Type B pancreatic cell (in vitro differentiated cells): ENCODE measurements around the gene POU2F2. TPM values are rescaled to one million over a fixed set of nuclear protein-coding genes. Genes with fewer than 3 reads are reported as not detected.

ENCODE experiments used
- DNase-seq: peaks from one replicate; pipeline ENCODE4 v3.0.0; 2021; ENCODE audit warnings: mixed read lengths; ENCODE audit not compliant: unreplicated experiment; ENCODE audit errors: extremely low spot score
- H3K27ac Mint-ChIP-seq: 2 replicates; pipeline ENCODE4 v1.8.0; 2021; ENCODE audit warnings: mild to moderate bottlenecking, mixed read lengths
- H3K27me3 Mint-ChIP-seq: 2 replicates; pipeline ENCODE4 v1.8.0; 2021; ENCODE audit warnings: mixed read lengths
- H3K36me3 Mint-ChIP-seq: 2 replicates; pipeline ENCODE4 v1.8.0; 2021; ENCODE audit warnings: mixed read lengths
- H3K4me1 Mint-ChIP-seq: one replicate; pipeline ENCODE4 v1.8.0; 2021; ENCODE audit warnings: mixed read lengths; ENCODE audit not compliant: unreplicated experiment
- H3K4me3 Mint-ChIP-seq: 2 replicates; pipeline ENCODE4 v1.8.0; 2021; ENCODE audit warnings: mild to moderate bottlenecking, mixed read lengths
- H3K9me3 Mint-ChIP-seq: 2 replicates; pipeline ENCODE4 v1.8.0; 2021; ENCODE audit warnings: mixed read lengths
- CTCF ChIP-seq: fragments of 200-600 bp; sonication (generic); conservative IDR thresholded peaks from 2 replicates; pipeline ENCODE4 v1.5.0; 2021; ENCODE audit warnings: antibody characterized with exemption, mild to moderate bottlenecking
- total RNA-seq: library from RNA; stranded (reverse); gene quantifications from 2 replicates; pipeline ENCODE4 v1.2.1, GENCODE V29; 2021; ENCODE audit warnings: low replicate concordance

Gene POU2F2
- total RNA-seq, 1 donor from 2014 or later: 1.7 TPM

- Mint-ChIP-seq H3K4me1 (peaks cover 5% of the 10 kb centered on the region), H3K27ac (no peak overlapping the region), H3K9me3 (no peaks in the 10 kb centered on the region), H3K36me3 (no peaks in the 10 kb centered on the region), H3K27me3 (peaks cover 50% of the 10 kb centered on the region), H3K4me3 (no peak overlapping the region)
- TF ChIP-seq CTCF: no peak
- DNase-seq: no peak
These were observed 20.9 kb downstream of the POU2F2 start for GRCh38 chr19:42111384-42111783.

- no peak for TF ChIP-seq CTCF
- no peak for DNase-seq
- H3K27ac Mint-ChIP-seq: no peak overlapping the region
- no peaks in the 10 kb centered on the region for H3K9me3 Mint-ChIP-seq
- H3K27me3 Mint-ChIP-seq: peaks cover 53% of the 10 kb centered on the region
- H3K4me1 Mint-ChIP-seq: peaks cover 5% of the 10 kb centered on the region
- H3K36me3 Mint-ChIP-seq: no peaks in the 10 kb centered on the region
- H3K4me3 Mint-ChIP-seq: no peak overlapping the region
These were observed 21.6 kb downstream of the POU2F2 start for GRCh38 chr19:42110658-42111057.

- Mint-ChIP-seq H3K27me3 (peaks cover 56% of the 10 kb centered on the region), H3K4me1 (peaks cover 5% of the 10 kb centered on the region), H3K27ac (no peak overlapping the region), H3K9me3 (no peaks in the 10 kb centered on the region), H3K36me3 (no peaks in the 10 kb centered on the region), H3K4me3 (no peak overlapping the region)
- no peak for DNase-seq
- no peak for TF ChIP-seq CTCF
These were observed 22.4 kb downstream of the POU2F2 start for GRCh38 chr19:42109896-42110295.

- H3K36me3 Mint-ChIP-seq: no peaks in the 10 kb centered on the region
- no peaks in the 10 kb centered on the region for H3K9me3 Mint-ChIP-seq
- H3K27me3 Mint-ChIP-seq: peaks cover 61% of the 10 kb centered on the region
- H3K4me3 Mint-ChIP-seq: no peak overlapping the region
- TF ChIP-seq CTCF: peak; percentile 99
- DNase-seq: peak; percentile 82
- peaks cover 4% of the 10 kb centered on the region for H3K4me1 Mint-ChIP-seq
- H3K27ac Mint-ChIP-seq: no peak overlapping the region
These were observed 23.5 kb downstream of the POU2F2 start for GRCh38 chr19:42108527-42109389.

- Mint-ChIP-seq H3K36me3 (no peaks in the 10 kb centered on the region), H3K27me3 (peaks cover 50% of the 10 kb centered on the region), H3K9me3 (no peaks in the 10 kb centered on the region), H3K4me1 (no peaks in the 10 kb centered on the region), H3K27ac (no peak overlapping the region), H3K4me3 (no peak overlapping the region)
- no peak for DNase-seq
- no peak for TF ChIP-seq CTCF
These were observed 26.9 kb downstream of the POU2F2 start for GRCh38 chr19:42105368-42105767.
